HT1080 (cell line): Measurements from ENCODE around the gene ZNHIT1. TPM values are rescaled to one million over a fixed set of nuclear protein-coding genes. Genes with fewer than 3 reads are reported as not detected.

Source experiments
- DNase-seq: peaks from one replicate; pipeline ENCODE4 v3.0.0-alpha.2; 2015; ENCODE audit warnings: low read depth
- total RNA-seq: library from RNA; depleted of rRNA; stranded (reverse); fragments of >200 nt; shearing (Covaris generic); gene quantifications from 2 replicates; pipeline ENCODE4 v1.2.3, GENCODE V29; 2014

The ZNHIT1 gene
- total RNA-seq, 1 experiment from 2014 or later = 148 TPM

- DNase-seq = no peak
These were observed 1.0 kb upstream of the ZNHIT1 start for GRCh38 chr7:101216860-101217387.

DNA sequence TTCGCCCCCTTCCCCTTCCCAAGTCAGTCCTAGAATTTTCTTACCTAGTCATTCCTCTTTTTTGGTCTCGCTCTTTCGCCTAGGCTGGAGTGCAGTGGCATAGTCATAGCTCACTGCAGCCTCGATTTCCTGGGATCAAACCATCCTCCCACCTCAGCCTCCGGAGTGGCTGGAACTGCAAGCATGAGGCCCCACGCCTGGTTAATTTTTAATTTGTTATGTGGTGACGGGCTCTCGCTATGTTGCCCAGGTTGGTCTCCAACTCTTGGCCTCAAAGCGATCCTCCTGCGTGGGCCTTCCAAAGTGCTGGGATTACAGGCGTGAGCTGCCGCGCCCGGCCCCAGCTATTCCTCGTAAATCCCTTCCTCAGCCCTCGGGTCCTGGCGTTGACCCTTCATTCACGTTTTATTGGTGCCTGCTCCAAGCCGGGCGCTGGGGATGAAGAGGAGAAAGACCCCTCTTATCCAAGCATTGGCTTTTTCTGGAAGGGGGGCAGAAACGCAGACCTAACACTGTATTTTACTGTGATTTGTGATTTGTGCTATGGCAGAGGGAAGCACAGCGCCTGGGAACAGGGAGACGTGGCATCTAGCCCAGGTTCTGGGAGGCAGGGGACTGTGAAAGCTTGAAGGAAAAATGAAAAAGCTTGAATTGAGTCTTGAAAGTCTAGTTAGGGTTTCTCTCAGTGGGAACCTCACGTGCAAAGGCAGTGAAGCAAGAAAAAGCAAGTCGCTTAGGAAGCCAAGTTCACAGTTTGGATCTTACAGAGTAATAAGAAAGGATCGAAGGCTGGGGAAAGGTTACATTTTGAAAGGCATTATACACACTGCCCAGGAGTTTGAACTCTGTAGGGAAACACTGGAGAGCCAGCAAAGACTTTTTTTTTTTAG is 516 bp downstream of the ZNHIT1 start:
- no peak for DNase-seq

DNA sequence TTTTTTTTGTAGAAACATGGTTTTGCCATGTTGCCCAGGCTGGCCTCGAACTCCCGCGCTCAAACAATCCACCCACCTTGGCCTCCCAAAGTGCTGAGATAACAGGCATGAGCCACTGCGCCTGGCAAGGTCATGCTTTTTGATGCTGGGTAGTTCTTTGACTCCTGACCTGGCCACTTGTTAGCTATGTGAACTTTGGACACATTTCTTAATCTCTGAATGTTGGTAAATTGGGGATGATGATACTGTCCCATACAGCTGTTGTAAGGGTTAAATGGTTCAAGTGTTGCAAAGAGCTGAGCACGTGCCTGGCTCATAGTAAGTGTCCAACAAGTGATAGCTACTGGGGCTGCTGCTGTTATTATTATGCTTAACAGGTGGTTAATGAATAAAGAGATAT is 2.3 kb downstream of the ZNHIT1 start:
- no peak for DNase-seq

DNA sequence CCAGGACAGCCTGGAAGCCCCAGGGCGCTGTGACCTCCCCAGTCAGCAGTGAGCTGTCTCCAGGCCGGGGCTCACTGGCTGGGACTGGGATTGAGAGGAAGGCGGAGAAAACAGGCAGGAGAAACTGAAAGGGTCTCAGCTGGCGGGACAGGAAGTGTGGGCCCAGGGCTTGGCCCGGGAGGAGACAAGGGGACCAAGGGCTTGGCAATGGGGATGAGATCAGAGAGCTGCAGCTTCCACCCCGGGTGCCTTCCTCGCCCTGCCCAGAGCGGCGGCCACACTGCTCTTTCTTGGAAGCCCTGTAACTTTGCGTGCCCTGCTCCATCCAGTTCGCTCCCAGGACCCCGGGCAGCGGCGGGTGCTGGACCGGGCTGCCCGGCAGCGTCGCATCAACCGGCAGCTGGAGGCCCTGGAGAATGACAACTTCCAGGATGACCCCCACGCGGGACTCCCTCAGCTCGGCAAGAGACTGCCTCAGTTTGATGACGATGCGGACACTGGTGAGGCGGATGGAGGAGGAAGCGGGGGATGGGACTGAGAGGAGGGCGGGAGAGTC is 4.4 kb downstream of the ZNHIT1 start:
- no peak for DNase-seq

DNA sequence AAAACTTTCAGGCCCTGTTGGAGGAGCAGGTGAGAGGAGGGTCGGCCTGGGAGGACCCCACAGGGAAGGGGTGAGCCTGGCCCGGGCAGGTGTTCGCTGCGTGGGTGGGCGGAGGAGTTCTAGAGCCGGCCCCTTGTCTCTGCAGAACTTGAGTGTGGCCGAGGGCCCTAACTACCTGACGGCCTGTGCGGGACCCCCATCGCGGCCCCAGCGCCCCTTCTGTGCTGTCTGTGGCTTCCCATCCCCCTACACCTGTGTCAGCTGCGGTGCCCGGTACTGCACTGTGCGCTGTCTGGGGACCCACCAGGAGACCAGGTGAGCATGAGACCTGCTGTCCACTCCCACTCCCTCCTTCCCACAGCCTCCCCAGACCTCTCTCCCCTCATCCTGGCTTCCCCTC is 5.6 kb downstream of the ZNHIT1 start:
- no peak for DNase-seq

DNA sequence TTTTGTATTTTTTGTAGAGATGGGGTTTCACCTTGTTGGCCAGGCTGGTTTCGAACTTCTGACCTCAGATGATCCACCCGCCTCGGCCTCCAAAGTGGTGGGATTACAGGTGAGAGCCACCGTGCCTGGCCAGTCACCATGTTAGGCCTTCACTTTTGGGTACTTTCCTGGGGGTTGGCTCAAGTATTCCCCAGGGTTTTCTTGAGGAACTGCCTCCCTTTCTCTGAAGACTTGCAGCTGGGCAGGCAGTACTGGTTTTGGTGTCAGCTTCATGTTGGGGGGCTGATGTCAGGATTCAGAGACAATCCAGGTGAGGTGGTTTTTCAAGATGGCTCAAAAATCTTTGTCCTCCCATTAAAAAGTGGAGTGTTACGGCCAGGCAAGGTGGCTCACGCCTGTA is 7.7 kb downstream of the ZNHIT1 start:
- DNase-seq = no peak

DNA sequence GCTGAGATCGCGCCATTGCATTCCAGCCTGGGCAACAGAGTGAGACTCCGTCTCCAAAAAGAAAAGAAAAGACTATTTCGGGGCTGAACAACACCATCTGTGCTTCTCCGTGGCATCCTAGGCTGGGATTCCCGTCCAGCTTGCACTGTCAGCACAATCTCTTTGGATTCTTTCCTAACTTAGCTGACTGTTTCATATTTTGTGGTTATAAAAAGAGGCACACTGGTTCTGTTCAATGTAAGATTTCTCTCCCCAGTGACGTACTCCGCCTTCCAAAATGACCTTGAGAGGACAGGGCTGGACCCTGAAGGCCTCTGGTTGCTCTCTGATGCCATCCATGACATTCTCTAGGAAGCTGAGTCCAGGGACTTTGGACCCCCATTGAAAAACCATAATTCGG is 8.8 kb downstream of the ZNHIT1 start:
- no peak for DNase-seq

- no peak for DNase-seq
These were observed 13.7 kb downstream of the ZNHIT1 start for GRCh38 chr7:101231644-101232043.

DNA sequence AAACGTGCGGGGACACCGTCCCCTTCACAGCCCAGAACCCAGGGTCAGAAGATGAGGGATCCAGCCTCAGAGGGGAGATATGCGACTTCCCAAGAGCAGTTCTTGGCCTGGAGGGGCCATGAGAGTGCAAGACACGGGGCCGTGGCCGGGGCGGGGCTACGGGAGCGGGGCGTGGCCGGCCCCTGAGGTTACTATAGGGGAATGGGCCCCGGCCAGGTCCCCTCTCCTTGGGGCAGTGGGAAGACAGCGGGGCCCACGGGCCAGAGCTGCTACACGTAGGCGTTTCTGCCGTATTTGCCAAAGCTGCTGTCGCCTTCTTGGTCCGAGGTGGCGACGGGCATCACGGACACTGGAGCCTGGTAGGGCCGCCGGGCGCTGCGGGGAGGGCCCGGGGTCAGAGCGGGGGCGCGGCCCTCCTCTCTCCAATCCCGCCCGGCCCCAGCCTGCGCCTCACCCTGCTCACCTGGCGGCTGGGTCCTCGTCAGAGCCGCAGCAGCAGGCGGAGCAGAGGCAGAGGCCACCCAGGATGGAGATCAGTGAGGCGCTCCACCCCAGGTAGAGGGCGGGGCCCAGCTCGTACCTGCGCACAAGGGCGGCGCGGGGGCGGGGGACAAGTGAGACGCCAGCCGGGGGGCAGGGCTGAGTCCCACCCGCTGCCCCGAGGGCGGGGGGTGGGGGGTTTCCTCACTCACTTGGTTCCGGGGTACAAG is 14.3 kb downstream of the ZNHIT1 start:
- no peak for DNase-seq

- DNase-seq = no peak
These were observed 16.1 kb downstream of the ZNHIT1 start for GRCh38 chr7:101233907-101234547.

DNA sequence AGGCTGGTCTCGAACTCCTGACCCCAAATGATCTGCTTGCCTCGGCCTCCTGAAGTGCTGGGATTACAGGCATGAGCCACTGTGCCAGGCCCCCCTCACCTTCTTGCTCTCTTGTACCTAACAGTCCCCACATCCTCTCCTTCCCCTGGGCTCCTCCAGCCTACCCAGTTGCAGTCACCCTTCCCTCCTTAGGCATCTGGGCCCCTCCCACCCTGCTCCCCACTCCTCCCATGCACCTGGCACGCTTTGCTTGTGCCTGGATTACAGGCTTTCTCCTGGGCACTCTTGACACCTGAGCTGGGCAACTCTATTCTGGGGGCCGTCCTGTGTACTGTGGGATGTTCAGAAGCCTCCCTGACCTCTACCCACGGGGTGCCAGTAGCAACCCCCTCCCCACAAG is 16.7 kb downstream of the ZNHIT1 start:
- no peak for DNase-seq

DNA sequence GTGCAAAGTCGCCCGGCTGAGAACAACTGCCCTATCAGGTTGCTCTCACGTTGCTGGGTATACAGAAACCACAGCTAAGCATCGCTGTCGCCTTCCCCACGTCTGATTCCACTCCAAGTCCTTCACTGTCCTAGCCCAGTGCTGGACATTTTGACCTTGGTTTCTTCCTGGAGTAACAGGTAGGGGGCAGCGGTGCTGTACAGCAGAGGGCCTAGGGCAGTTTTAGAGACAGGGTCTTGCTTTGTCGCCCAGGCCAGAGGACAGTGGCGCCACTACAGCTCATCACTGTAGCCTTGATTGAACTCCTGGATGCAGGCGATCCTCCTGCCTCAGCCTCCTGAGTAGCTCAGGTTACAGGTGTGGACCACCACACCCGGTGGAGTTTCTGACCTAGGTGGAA is 17.1 kb downstream of the ZNHIT1 start:
- no peak for DNase-seq

- no peak for DNase-seq
These were observed 17.6 kb downstream of the ZNHIT1 start for GRCh38 chr7:101235522-101235921.

DNA sequence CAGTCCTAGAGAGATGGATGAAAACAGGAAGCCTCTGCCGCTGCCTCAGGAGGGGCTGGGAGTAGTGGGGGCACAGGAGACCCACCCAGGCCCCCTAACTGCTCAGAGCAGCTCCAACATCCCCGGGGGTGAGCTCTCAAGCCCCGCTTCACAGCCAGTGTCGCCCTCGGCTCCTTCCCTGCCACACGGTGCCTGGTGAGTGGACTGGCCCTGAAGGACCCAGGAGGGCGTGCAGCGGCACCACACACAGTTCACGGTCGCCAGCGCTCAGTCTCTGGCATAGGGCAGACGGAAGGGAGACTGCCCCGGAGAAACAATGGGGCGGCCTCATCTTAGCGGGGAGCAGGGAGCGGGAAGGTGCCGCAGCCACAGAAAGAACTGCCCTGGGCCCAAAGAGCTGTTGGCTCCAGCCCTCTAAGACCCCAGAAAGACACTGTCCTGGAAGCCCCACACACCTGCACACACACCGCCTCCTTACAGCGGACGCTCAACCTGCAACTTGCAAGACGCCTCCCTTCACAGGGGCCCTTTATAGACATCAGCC is 18.4 kb downstream of the ZNHIT1 start:
- DNase-seq = no peak

- DNase-seq = no peak
These were observed 19.5 kb downstream of the ZNHIT1 start, which contains the start of gene CLDN15 for GRCh38 chr7:101237206-101238067. Gene CLDN15 (minus strand): TSS chr7:101237802. CDS start chr7:101237581, 221 bp downstream.

- no peak for DNase-seq
These were observed 20.5 kb downstream of the ZNHIT1 start for GRCh38 chr7:101238226-101239182.

DNA sequence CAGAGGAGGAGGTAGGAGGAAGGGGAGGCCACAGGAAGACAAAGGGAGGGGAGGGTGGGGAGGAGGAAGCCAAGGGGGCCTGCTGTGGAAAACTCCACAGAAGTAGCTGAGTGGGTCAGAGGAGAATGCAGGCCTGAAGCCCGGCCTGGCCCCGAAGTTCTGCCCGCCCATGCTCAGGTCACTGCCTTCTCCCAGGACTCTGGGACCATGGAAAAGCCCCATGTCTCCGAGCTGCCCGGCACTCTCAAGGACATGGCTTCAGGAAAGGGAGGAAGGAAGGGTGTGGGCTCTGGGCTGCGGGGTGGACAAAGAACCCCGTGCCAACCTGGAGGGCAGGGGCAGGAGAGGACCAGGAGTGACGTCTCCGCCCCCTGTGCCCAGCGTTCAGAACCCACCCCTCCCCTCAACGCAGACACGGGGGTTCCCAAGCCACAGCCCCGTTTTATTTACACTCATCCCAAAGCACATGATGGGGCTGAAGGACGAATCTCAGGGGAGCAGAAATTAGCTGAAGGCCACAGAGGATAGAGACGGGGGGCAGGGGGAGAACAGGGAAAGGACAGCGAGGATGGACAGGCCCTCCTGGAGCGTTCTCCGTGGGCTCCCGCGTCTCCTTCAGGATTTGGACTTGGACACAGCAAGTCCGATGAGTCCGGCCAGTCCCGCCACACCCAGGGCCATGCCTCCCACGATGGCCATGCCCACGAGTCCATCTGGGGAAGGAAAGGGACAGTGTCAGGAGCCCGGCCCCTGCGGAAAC is 21.4 kb downstream of the ZNHIT1 start:
- DNase-seq = no peak

- no peak for DNase-seq
These were observed 21.9 kb downstream of the ZNHIT1 start for GRCh38 chr7:101239951-101240220.
